Astrocyte (in vitro differentiated cells and primary cell): ENCODE results near the gene MOB1B.

Experiments used
- EZH2 ChIP-seq: IDR thresholded peaks from 2 replicates; pipeline ENCODE4 v1.6.1; 2012; ENCODE audit warnings: mild to moderate bottlenecking, low read length, inconsistent platforms; ENCODE audit not compliant: insufficient read depth
- TF ChIP-seq, protein P1 (sequence below): IDR thresholded peaks from 2 replicates; pipeline ENCODE4 v1.5.1; 2011; ENCODE audit warnings: low read depth, mild to moderate bottlenecking, inconsistent platforms, low read length, moderate library complexity; ENCODE audit not compliant: insufficient read depth

DNA sequence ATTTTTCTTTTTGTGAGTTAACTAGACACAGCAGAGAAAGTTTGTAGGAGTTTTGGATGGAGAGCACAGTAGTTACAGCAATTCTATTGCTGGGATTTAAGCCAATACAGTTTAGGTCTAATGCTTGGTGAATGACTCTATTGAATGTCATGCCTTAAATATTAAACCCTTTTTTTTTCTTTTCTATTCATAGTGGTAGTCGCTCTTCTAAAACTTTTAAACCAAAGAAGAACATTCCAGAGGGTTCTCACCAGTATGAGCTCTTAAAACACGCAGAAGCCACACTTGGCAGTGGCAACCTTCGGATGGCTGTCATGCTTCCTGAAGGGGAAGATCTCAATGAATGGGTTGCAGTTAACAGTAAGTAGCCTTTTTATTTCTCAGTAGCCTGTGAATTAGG, 56.5 kb downstream of the MOB1B start:
- TF ChIP-seq, protein P1, sequence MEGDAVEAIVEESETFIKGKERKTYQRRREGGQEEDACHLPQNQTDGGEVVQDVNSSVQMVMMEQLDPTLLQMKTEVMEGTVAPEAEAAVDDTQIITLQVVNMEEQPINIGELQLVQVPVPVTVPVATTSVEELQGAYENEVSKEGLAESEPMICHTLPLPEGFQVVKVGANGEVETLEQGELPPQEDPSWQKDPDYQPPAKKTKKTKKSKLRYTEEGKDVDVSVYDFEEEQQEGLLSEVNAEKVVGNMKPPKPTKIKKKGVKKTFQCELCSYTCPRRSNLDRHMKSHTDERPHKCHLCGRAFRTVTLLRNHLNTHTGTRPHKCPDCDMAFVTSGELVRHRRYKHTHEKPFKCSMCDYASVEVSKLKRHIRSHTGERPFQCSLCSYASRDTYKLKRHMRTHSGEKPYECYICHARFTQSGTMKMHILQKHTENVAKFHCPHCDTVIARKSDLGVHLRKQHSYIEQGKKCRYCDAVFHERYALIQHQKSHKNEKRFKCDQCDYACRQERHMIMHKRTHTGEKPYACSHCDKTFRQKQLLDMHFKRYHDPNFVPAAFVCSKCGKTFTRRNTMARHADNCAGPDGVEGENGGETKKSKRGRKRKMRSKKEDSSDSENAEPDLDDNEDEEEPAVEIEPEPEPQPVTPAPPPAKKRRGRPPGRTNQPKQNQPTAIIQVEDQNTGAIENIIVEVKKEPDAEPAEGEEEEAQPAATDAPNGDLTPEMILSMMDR: no peak
- TF ChIP-seq EZH2: no peak
